ENCODE measurements around the gene IRX1. TPM values are rescaled to one million over a fixed set of nuclear protein-coding genes. Genes with fewer than 3 reads are reported as not detected.

IRX1 gene
- total and polyA plus RNA-seq, 12 donors, result 0.32 to 2.7 (median 1.1) TPM; not detected in 5

- 11 to 13% methylated on average over 80 to 86 of the region's 86 CpGs for WGBS, 2 donors
- peaks cover 76 to 100% (median 99%) of the 10 kb centered on the region in 7 donors for H3K27me3 ChIP-seq
- no peak for DNase-seq
- TF ChIP-seq CTCF (IDR thresholded peaks at IDR 0.05), result peak in 5 of 9 donors; percentile 6 to 17 (median 11)
- H3K9me3 ChIP-seq, result no peaks in the 10 kb centered on the region
- no peaks in the 10 kb centered on the region for H3K36me3 ChIP-seq
- no peak overlapping the region for H3K4me3 ChIP-seq
- no peak for ATAC-seq
- H3K4me1 ChIP-seq, result peaks cover 4 to 42% (median 19%) of the 10 kb centered on the region in 9 donors
- intact Hi-C loops (cut with DNase I), result loop anchor here in 1 of 10 donors (5.0 kb wide), 1 partner anchor 1392 kb away; no protein-coding TSS in a partner anchor
- no peak overlapping the region for H3K27ac ChIP-seq
Measured at GRCh38 chr5:3599226-3600105, 3.8 kb downstream of the IRX1 start.

DNA sequence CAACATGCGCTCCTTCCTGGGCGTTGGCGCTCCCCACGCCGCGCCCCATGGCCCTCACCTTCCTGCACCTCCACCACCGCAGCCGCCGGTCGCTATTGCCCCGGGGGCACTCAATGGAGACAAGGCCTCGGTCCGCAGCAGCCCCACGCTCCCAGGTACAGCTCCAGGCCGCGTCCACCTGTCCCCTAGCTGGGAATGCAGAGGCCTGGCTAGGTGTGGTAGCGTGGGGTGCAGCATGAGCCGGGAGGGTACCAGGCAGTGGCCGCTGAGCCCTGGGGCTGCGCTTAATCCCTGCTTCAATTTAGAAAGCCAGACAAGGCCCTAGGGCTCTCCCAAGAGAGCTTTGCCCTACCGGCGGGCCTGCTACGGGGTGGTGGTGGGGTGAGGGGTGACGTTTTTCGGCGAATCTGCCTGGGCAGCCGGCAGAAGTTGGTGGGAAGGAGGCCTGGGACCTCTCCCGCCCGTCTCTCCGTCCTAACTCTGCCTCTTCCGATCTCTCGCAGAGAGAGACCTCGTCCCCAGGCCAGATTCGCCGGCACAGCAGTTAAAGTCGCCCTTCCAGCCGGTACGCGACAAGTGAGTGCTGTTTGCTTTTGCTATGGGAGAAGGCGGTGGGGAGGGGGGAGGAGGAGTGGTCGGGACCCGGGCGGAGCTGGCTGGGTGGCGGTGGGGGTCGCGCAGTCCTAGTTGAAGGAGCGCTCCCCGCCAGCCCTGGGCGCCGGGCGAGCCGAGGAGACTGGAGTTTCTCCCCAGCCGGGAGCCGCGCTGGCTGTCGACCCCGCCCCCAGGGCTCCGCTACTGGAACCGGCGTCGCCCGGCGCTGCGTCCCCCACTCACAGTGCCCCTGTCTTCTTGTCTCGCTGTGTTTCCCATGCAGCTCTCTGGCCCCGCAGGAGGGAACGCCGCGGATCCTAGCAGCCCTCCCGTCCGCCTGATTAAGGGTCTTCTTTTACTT, 4.8 kb downstream of the IRX1 start:
- no peak for TF ChIP-seq CTCF (IDR thresholded peaks at IDR 0.05)
- peaks cover 0 to 34% (median 13%) of the 10 kb centered on the region in 9 donors for H3K4me1 ChIP-seq
- H3K9me3 ChIP-seq, result no peaks in the 10 kb centered on the region
- H3K4me3 ChIP-seq, result peak overlapping the region in 2 of 10 donors; percentile 15 to 39
- H3K27ac ChIP-seq, result no peak overlapping the region
- peaks cover 67 to 100% (median 99%) of the 10 kb centered on the region in 7 donors for H3K27me3 ChIP-seq
- ATAC-seq (peak in 1 of 8 donors; percentile 34), DNase-seq (no peak)
- intact Hi-C loops (cut with DNase I), result loop anchor here in 1 of 10 donors (5.0 kb wide), 1 partner anchor 1393 kb away; no protein-coding TSS in a partner anchor
- 11 to 12% methylated on average over 71 of the region's 71 CpGs for WGBS, 2 donors
- no peaks in the 10 kb centered on the region for H3K36me3 ChIP-seq

DNA sequence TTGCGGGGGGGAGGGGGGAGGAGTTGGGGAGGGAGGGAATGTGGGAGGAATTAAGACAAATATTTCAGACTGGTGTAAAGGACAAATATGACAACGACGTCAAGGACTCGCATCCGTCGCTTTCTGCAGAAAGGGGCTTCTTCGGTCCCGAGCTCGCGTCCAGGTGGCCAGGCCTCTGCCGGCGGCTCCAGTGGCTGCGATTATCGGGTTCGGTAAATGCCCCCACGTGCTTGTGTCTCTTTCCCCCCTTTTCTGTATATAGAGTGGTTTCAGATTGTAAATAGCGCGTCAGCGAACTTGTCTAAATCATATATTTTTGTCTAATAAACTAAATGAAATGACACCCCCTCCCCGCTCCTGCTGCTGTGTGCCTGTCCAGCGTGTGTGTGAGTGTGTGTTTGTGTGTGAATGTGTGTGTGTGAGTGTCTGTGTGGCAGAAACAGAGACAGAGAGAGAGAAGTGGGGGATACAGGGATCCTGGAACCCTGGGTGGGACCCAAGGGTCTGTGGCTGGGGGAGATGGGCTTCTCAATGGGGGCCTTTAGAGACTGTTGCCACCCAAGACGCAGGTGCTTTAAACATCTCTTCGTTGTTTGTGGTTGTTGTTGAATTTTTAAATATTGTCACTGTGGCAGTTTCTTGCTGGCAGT, 5.6 kb downstream of the IRX1 start:
- peaks cover 61 to 100% (median 100%) of the 10 kb centered on the region in 7 donors for H3K27me3 ChIP-seq
- 11 to 19% methylated on average over 23 of the region's 23 CpGs for WGBS, 2 donors
- H3K9me3 ChIP-seq, result no peaks in the 10 kb centered on the region
- peaks cover 0 to 33% (median 13%) of the 10 kb centered on the region in 9 donors for H3K4me1 ChIP-seq
- ATAC-seq, result no peak
- no peak for DNase-seq
- intact Hi-C loops (cut with DNase I), result loop anchor here in 1 of 10 donors (5.0 kb wide), 1 partner anchor 1394 kb away; no protein-coding TSS in a partner anchor
- H3K4me3 ChIP-seq, result peak overlapping the region in 2 of 10 donors; percentile 15 to 39
- TF ChIP-seq CTCF (IDR thresholded peaks at IDR 0.05), result no peak
- H3K27ac ChIP-seq, result no peak overlapping the region
- H3K36me3 ChIP-seq, result no peaks in the 10 kb centered on the region

Measured in heart right ventricle (tissue), 16 donors.